ENCODE data around the gene CYP8B1. TPM values are rescaled to one million over a fixed set of nuclear protein-coding genes. Genes with fewer than 3 reads are reported as not detected.

The CYP8B1 gene, protein sequence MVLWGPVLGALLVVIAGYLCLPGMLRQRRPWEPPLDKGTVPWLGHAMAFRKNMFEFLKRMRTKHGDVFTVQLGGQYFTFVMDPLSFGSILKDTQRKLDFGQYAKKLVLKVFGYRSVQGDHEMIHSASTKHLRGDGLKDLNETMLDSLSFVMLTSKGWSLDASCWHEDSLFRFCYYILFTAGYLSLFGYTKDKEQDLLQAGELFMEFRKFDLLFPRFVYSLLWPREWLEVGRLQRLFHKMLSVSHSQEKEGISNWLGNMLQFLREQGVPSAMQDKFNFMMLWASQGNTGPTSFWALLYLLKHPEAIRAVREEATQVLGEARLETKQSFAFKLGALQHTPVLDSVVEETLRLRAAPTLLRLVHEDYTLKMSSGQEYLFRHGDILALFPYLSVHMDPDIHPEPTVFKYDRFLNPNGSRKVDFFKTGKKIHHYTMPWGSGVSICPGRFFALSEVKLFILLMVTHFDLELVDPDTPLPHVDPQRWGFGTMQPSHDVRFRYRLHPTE
- not detected for total RNA-seq
- 0.03 TPM for polyA plus RNA-seq (2013, experiment 1 of 2)
- 0.01 TPM for polyA plus RNA-seq (2013, experiment 2 of 2)
- total RNA-seq = 0 to 0.12 (median 0) reads per million in 172 experiments

DNA sequence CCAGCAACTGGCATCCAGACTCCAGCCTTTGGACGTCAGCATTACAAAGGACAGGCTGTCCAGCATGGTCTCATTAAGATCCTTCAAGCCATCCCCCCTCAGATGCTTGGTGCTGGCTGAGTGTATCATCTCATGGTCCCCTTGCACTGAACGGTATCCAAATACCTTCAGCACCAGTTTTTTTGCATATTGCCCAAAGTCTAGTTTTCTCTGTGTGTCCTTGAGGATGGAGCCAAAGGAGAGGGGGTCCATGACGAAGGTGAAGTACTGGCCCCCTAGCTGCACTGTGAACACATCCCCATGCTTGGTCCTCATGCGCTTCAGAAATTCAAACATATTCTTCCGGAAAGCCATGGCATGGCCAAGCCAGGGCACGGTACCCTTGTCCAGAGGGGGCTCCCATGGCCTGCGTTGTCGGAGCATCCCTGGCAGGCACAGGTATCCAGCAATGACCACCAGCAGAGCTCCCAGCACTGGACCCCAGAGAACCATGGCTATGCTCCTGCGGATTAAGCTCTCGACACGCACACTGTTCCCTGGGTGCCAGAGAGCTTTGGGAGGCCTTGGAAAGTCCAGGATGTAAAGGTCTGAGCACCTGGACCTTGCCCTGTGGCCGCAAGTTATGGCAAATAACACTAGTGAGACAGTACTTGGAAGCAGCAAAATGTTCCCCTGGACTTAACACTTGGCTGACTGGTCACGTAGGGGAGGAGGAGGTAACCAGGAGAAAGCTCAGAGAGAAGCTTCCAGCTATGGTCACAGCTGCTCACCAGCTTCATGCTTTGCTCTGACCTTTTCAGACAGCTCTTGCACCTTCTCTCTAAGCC, at the start of gene CYP8B1:
Gene CYP8B1, minus strand, starts transcription at position 555 of the 827 bp plus-strand sequence. Its CDS starts 63 bp downstream, at position 492.
- TF ChIP-seq, protein P1, sequence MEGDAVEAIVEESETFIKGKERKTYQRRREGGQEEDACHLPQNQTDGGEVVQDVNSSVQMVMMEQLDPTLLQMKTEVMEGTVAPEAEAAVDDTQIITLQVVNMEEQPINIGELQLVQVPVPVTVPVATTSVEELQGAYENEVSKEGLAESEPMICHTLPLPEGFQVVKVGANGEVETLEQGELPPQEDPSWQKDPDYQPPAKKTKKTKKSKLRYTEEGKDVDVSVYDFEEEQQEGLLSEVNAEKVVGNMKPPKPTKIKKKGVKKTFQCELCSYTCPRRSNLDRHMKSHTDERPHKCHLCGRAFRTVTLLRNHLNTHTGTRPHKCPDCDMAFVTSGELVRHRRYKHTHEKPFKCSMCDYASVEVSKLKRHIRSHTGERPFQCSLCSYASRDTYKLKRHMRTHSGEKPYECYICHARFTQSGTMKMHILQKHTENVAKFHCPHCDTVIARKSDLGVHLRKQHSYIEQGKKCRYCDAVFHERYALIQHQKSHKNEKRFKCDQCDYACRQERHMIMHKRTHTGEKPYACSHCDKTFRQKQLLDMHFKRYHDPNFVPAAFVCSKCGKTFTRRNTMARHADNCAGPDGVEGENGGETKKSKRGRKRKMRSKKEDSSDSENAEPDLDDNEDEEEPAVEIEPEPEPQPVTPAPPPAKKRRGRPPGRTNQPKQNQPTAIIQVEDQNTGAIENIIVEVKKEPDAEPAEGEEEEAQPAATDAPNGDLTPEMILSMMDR (IDR thresholded peaks at IDR 0.05) = no peak
- no peaks in the 10 kb centered on the region for H3K36me3 ChIP-seq (ENCODE audit: insufficient read depth, low read length)
- Mint-ChIP-seq H3K4me3 (no peak within 1 kb of the TSS), H3K27me3 (no peaks in the 10 kb centered on the region), H3K9me3 (no peaks in the 10 kb centered on the region), H3K4me1 (ENCODE audit: low read depth) (peaks cover 5% of the 10 kb centered on the region), H3K36me3 (ENCODE audit: low read depth) (no peaks in the 10 kb centered on the region), H3K27ac (no peak within 1 kb of the TSS)
- H3K9me3 ChIP-seq (ENCODE audit: control insufficient read depth in 1 of 2, insufficient read depth in 1 of 2, low read length in 2 of 2) = no peaks in the 10 kb centered on the region
- H3K27ac ChIP-seq (ENCODE audit: low read depth in 1 of 2, low read length in 2 of 2) = no peak within 1 kb of the TSS
- ATAC-seq (ENCODE audit: poor library complexity) = no peak
- peaks cover 3% of the 10 kb centered on the region for H3K4me1 ChIP-seq (ENCODE audit: insufficient read depth, low read length)
- ChIA-PET CTCF (interaction anchor here (1.8 kb wide), 1 partner anchor 44 kb away, joined by 5 read pairs; no protein-coding TSS in a partner anchor), POLR2A (no interaction called here)
- no peaks in the 10 kb centered on the region for H3K27me3 ChIP-seq (ENCODE audit: control insufficient read depth in 1 of 2, insufficient read depth in 2 of 2, low read length in 2 of 2)
- no peak for DNase-seq
- no peak within 1 kb of the TSS for H3K4me3 ChIP-seq (ENCODE audit: low read length)
- intact Hi-C loops (cut with DNase I, micrococcal nuclease) = no loop called here

DNA sequence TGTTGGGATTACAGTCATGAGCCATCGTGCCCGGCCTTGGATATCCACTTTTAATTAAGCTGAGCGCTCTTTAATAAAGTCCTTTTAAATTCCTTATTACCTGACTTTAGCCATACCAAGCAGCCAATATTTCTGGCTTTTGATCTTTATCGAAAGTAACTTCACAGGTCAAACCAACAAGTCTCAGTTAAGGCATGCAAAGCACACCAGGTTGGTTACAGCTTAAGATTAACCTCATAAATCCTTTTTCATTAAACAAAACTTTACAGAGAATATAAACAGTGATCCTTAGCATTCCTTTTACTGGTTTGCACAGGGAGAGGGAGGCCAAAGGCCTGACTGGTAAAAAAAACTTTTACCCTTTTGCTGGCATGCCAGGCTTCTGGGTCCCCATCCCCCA, 47.9 kb upstream of the CYP8B1 start:
- Mint-ChIP-seq H3K4me1 (ENCODE audit: low read depth) (peaks cover 6% of the 10 kb centered on the region), H3K4me3 (no peak overlapping the region), H3K9me3 (no peaks in the 10 kb centered on the region), H3K36me3 (ENCODE audit: low read depth) (no peaks in the 10 kb centered on the region), H3K27me3 (no peaks in the 10 kb centered on the region), H3K27ac (no peak overlapping the region)
- Histone ChIP-seq H3K9me3 (ENCODE audit: control insufficient read depth in 1 of 2, insufficient read depth in 1 of 2, low read length in 2 of 2) (peaks cover 0 to 4% of the 10 kb centered on the region in 2 experiments), H3K27ac (ENCODE audit: low read depth in 1 of 2, low read length in 2 of 2) (no peak overlapping the region), H3K4me3 (ENCODE audit: low read length) (no peak overlapping the region), H3K36me3 (ENCODE audit: insufficient read depth, low read length) (no peaks in the 10 kb centered on the region), H3K4me1 (ENCODE audit: insufficient read depth, low read length) (no peaks in the 10 kb centered on the region), H3K27me3 (ENCODE audit: control insufficient read depth in 1 of 2, insufficient read depth in 2 of 2, low read length in 2 of 2) (no peaks in the 10 kb centered on the region)
- intact Hi-C loops (cut with DNase I, micrococcal nuclease) = no loop called here
- ATAC-seq (ENCODE audit: poor library complexity) (no peak), DNase-seq (no peak)
- TF ChIP-seq, protein P1 (IDR thresholded peaks at IDR 0.05) = no peak
- ChIA-PET CTCF (no interaction called here), POLR2A (no interaction called here)

DNA sequence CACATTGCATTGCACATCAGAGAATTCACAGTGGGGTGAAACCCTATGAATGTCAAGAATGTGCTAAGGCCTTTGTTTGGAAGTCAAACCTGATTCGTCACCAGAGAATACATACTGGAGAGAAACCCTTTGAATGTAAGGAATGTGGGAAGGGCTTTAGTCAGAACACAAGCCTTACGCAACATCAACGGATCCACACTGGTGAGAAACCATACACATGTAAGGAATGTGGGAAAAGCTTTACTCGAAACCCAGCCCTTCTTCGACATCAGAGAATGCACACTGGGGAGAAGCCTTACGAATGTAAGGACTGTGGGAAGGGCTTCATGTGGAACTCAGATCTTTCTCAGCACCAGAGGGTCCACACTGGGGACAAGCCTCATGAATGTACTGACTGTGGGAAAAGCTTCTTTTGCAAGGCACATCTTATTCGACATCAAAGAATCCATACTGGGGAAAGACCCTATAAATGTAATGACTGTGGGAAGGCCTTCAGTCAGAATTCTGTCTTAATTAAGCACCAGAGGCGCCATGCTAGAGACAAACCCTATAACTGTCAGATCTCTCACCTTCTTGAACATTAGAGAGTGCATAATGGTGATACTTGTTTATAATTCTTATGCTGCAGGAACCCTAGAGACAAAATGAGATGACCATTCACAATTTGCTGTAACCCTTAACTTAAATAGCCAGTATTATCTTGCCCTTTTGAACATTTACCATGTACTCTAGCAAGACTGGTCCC, 39.3 kb upstream of the CYP8B1 start:
- H3K9me3 ChIP-seq (ENCODE audit: control insufficient read depth in 1 of 2, insufficient read depth in 1 of 2, low read length in 2 of 2) = peaks cover 7 to 33% of the 10 kb centered on the region in 2 experiments
- DNase-seq (no peak), ATAC-seq (ENCODE audit: poor library complexity) (no peak)
- Mint-ChIP-seq H3K36me3 (ENCODE audit: low read depth) (peaks cover 61% of the 10 kb centered on the region), H3K9me3 (peaks cover 18% of the 10 kb centered on the region), H3K4me3 (no peak overlapping the region), H3K27ac (no peak overlapping the region), H3K27me3 (no peaks in the 10 kb centered on the region), H3K4me1 (ENCODE audit: low read depth) (no peaks in the 10 kb centered on the region)
- H3K36me3 ChIP-seq (ENCODE audit: insufficient read depth, low read length) = peaks cover 2% of the 10 kb centered on the region
- H3K4me3 ChIP-seq (ENCODE audit: low read length) = no peak overlapping the region
- no peaks in the 10 kb centered on the region for H3K4me1 ChIP-seq (ENCODE audit: insufficient read depth, low read length)
- TF ChIP-seq, protein P1 (IDR thresholded peaks at IDR 0.05) = no peak
- POLR2A ChIA-PET = no interaction called here
- CTCF ChIA-PET = no interaction called here
- intact Hi-C loops (cut with DNase I, micrococcal nuclease) = no loop called here
- no peaks in the 10 kb centered on the region for H3K27me3 ChIP-seq (ENCODE audit: control insufficient read depth in 1 of 2, insufficient read depth in 2 of 2, low read length in 2 of 2)
- no peak overlapping the region for H3K27ac ChIP-seq (ENCODE audit: low read depth in 1 of 2, low read length in 2 of 2)

All from CD4-positive, alpha-beta T cell (primary cell).